Colon (tissue), 2 donors: ENCODE data around the gene FHIP2A.
"Not testable (repeated sequence)": the region's sequence is repeated elsewhere in the genome, so short reads cannot be mapped to it uniquely, and the experiment has no call there.

Experiments used
- FAIRE-seq: peaks from 2 replicates; lab custom pipeline; 2012; peaks lifted over from hg19 to GRCh38; lab: Jason Lieb, UNC
- donor health status: control.
- donor health status: control.

Gene FHIP2A

DNA sequence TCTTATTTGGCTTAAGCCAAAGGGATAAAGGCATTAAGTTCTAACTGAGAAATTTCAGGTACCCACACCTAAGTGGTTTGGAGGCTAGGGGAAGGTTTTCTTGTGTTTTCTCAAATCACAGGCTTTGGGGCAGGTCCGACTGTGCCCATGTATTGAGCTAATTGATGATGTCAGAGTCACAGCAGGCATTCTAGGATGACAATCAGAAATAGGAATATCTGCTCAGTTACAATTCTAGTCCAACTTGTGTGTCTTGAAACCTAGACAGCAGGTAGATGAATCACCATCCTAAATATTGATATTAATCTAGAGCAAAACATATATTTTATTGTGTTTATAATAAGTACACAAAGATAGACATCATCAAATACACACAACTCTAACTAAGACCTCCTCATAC, 2.3 kb upstream of the FHIP2A start:
- no peak for FAIRE-seq

- no peak for FAIRE-seq
Observed at GRCh38 chr10:114821915-114822443, 399 bp downstream of the FHIP2A start.

DNA sequence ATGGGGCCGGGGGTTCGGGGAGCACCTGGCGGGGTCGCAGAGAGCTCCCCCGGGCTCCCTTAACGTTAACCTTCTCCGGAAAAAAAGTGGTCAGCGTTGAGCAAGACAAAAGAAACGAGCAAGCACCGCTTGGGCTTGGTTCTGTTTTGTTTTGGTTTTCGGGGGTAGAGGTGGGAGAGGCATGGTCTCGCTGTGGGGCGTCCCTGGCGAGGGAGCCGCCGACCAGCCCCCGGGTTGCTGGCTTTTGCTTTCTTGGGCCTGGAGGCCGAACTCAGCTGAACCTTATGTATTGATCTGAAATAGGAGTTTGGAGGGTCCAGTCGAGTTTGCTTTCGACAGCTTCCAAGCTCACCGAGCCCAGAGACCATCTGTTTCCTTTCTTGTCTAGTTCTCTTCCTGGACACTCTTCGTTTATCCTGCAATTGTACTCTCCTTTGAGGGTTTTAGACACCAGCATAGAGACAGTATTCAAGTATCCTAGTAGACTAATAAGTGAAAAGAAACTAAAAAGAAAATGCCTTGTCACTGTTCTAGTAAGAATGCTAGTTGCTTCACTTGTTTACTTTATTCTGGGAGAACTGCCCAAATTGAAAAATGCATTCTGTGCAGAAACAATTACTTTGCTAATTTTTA, 980 bp downstream of the FHIP2A start:
- FAIRE-seq: no peak

DNA sequence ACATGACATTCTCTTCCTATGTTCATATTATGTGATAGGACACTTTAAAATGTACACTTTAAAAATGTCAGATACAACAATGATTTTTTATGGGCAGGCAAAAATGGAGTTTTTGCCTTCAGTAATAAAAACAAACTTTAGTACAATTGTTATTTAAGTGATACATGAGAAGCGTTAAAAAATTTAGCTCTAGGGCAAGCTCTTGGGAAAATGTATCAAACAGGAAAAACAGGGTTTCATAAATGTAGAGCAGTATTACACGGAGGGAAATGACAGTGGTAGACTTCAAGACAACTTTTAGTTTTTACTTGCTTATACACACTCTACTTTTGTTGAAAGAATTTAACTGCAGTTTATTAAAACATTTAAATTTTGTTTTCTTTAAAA, 1.5 kb downstream of the FHIP2A start:
- no peak for FAIRE-seq

GRCh38 chr10:114824391-114824790, 2.8 kb downstream of the FHIP2A start:
- no peak for FAIRE-seq

DNA sequence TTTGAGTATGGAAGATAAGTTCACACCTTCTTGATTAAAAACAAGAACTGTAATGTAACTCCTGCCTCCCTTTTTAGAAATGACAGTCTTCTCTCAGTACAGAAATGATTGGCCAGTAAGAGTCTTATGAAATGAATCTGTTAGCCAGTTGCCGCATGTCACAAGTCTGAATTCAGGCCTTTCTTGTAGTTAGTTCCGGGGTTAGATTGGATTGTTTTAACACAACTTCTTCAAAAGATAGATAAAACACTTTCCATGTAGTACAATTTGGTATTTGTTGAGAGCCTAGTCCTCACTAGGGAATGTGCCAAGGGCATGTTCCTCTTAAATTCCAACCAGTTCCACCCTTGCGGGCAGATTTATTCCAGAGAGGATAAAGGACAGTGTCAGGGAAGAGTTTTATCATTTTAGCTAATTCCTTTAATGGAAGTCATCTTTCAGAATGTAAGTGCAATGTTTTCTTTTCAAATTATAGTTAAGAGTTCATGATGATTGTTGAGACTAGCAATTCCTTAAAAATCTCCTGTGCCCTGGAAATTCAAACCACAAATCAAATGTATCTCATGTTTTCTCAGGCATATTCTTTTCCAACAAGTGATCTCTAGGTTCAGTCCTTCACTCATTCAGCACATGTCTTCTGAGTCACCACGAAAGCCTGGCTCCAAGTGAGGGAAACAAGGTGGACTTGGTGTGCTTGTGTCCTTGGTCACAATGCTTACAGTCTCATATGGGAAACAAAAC, 4.1 kb downstream of the FHIP2A start:
- no peak for FAIRE-seq

DNA sequence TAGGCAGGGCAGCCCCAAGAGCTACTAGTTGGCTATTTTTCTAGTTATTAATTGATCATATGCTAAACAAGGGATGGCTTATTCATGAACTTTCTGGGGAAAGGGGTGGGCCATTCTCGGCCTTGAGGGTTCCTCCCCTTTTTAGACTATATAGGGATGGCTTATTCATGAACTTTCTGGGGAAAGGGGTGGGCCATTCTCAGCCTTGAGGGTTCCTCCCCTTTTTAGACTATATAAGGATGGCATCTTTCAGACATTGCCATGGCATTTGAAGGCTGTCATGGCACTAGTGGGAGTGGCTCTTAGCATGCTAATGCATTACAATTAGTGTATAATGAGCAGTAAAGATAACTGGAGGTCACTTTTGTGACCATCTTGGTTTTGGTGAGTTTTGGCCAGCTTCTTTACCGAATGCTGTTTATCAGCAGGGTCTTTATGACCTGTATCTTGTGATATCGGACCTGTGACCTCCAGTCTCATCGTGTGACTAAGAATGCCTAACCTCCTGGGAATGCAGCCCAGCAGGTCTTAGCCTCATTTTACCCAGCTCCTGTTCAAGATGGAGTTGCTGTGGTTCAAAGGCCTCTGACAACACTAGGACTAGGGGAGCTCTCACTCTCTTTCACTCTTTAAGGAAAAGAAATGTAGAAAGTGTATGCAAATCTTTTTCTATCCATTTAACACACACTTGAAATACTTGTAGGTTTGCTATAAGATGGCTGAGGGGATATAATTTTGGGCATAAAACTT, 7.8 kb downstream of the FHIP2A start:
- no peak for FAIRE-seq

DNA sequence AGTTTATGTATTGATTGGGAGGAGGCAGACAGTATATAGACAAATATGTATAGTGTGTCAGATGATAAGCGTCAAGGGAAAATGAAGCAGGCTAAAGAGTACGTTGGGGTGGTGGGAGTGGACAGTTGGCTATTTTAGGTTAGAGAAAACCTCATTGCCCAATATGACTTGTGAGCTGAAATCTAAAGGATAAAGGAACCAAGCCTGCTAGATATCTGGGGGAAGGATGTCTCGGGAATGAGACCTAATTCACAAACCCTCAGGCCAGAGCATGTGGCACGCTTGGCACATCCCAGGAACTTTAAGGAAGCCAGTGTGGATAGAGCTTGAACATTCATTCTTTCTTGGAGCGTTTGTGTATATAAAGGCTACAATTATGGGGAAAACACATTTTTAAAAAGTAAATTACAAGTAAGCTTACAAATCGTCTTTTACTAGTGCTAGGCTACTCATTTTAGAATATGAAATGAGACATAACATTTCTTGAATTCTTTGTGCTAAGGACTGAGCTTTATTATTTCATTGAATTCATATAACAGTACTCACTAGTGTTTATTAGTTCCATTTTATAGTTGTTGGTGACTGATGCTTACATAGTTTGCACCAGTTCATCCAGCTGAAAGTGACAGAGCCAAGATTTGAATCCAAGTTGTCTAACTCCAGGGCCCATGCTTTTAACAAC, 9.7 kb downstream of the FHIP2A start:
- no peak for FAIRE-seq

DNA sequence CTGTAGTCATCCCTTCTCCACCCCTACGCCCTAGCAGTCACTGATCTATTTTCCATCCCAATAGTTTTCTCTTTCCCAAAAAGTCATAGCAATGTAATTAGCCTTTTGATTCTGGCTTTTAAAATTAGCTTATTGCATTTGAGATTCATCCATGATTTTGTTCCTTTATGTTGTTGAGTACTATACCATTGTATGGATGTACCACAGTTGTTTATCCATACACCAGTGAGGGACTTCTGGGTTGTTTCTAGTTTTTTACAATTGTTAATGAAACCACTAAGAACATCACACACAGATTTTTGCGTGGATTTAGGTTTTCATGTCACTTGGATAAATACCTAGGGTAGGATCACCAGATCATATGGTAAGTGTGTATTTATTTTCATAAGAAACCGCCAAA, 16.1 kb downstream of the FHIP2A start:
- FAIRE-seq: no peak

DNA sequence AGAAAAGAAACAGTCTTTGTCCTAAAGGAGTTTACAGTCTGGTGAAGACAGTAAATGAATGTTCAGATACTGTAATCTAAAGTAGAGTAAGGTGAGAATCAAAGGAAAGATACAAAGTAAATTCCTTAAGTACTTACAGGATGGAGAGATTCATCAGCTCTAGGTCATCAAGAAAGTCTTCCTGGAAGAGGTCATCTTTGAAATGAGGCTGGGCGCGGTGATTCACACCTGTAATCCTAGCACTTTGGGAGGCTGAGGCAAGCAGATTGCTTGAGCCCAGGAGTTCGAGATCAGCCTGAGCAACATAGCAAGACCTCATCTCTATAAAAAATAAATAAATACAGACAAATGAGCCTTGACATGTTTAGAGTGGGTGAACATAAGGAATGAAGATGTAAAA, 18.3 kb downstream of the FHIP2A start:
- no peak for FAIRE-seq

GRCh38 chr10:114845978-114846693, 24.6 kb downstream of the FHIP2A start:
- no peak for FAIRE-seq

DNA sequence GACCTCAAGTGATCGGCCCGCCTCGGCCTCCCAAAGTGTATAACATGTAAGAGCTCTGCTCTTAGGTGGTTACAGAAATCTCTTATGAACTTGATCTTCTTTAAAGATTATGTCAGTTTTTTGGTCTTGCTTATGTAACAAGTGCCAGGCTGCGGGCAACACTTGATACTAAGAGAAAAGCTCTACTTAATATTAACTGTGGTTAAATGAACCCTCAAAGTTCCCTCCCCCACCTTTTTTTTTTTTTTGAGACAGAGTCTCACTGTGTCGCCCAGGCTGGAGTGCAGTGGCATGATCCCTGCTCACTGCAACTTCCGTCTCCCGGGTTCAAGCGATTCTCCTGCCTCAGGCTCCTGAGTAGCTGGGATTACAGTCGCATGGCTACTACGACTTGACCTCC, 25.9 kb downstream of the FHIP2A start:
- not testable (repeated sequence) for FAIRE-seq

- no peak for FAIRE-seq
Observed at GRCh38 chr10:114849674-114850073, 28.1 kb downstream of the FHIP2A start.

DNA sequence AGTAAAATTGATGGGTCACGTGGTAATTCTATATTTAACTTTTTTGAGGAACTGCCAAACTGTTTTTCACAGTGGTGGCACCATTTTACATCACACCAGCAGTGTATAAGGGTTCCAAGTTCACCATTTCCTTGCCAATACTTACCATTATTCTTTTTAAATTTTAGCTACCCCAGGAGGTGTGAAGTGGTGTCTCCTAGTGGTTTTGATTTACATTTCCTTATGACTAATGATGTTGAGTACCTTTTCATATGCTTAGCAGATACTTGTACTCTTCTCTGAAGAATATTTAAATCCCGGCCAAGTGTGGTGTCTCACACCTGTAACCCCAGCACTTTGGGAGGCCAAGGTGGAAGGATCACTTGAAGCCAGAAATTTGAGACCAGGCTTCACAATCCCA, 28.5 kb downstream of the FHIP2A start:
- no peak for FAIRE-seq

DNA sequence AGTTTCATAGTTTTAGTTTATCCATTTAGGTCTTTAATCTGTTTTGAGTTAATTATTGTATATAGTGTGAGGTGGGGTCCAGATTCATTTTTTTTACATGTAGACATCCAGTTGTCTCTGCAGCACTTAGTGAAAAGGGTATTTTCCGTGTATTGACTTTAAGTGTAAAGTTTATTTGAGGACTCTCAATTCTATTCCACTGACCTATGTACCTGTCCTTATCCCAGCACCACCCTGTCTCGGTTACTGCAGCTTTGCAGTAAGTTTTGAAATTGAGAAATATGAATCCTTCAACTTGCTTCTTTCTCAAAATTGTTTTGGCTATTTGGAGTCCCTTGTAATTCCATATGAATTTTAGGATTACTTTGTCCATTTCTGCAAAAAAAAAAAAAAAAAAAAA, 29.8 kb downstream of the FHIP2A start:
- FAIRE-seq: no peak

DNA sequence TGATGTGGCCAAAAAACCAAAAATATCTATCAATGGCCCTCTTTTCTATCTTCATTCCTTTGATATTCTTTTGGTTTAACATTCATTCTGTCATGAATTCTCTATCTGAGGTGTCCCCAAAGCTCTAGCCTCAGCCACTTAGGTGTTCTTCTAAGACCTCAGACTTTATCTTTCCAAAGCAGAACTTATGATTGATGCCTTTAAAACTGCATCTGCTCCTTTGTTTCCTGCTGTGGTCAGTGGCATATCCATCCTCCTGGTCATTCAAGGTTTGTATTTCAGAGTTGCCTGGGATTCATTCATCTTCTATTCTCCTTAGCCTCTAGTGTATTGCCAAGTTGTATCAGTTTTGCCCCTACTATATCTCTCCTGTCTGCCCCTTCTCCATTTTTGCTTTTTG, 30.6 kb downstream of the FHIP2A start:
- FAIRE-seq: no peak

DNA sequence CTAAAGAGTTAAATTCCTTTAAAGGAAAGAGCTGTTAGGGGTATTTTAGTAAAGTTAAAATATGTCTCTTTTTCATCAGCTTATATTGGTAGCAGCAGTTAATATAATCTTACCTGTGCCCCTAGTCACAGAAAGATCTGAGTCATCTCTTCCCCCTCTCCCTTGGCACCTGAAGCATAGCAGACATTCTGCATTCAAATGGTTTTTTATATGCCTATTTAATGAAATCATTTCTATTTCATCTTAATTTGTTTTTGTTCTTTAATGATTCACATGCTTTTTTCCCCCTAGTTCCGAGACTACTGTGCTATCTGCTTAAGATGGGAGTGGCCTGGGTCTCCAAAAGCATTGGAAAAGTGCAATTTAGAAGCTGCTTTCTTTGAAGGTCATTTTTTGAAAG, 33.3 kb downstream of the FHIP2A start:
- no peak for FAIRE-seq

- no peak for FAIRE-seq
Observed at GRCh38 chr10:114855776-114856543, 34.4 kb downstream of the FHIP2A start.

- FAIRE-seq: no peak
Observed at GRCh38 chr10:114856544-114857287, 35.1 kb downstream of the FHIP2A start.

GRCh38 chr10:114857288-114857565, 35.6 kb downstream of the FHIP2A start:
- FAIRE-seq: not testable (repeated sequence)
